H9 (cell line): ENCODE measurements around the gene RAP1B. TPM values are rescaled to one million over a fixed set of nuclear protein-coding genes. Genes with fewer than 3 reads are reported as not detected.

Source experiments
- DNase-seq: peaks from one replicate; pipeline ENCODE4 v3.0.0-alpha.2; 2017
- H2AFZ ChIP-seq: one replicate; pipeline ENCODE4 v1.6.1; 2013; ENCODE audit warnings: mild to moderate bottlenecking, low read length, control low read depth, moderate library complexity
- H2AK5ac ChIP-seq: 2 replicates; pipeline ENCODE4 v1.6.1; 2013; ENCODE audit warnings: low read length, control low read depth, mixed read lengths; ENCODE audit not compliant: insufficient read length
- H2BK120ac ChIP-seq: one replicate; pipeline ENCODE4 v1.6.1; 2013; ENCODE audit warnings: low read depth, mild to moderate bottlenecking, low read length, control low read depth, inconsistent platforms; ENCODE audit not compliant: poor library complexity, severe bottlenecking
- H2BK12ac ChIP-seq: 2 replicates; pipeline ENCODE4 v1.6.1; 2013; ENCODE audit warnings: low read length, control low read depth, mixed read lengths, low read depth; ENCODE audit not compliant: insufficient read length
- H2BK15ac ChIP-seq: 2 replicates; pipeline ENCODE4 v1.6.1; 2013; ENCODE audit warnings: low read depth, low read length, control low read depth
- H2BK20ac ChIP-seq: one replicate; pipeline ENCODE4 v1.6.1; 2013; ENCODE audit warnings: low read depth, mild to moderate bottlenecking, low read length, control low read depth, inconsistent platforms; ENCODE audit not compliant: poor library complexity, severe bottlenecking
- H2BK5ac ChIP-seq: 2 replicates; pipeline ENCODE4 v1.6.1; 2013; ENCODE audit warnings: low read length, control low read depth, mixed read lengths; ENCODE audit not compliant: insufficient read length
- H3K14ac ChIP-seq: 2 replicates; pipeline ENCODE4 v1.6.1; 2013; ENCODE audit warnings: low read length, control low read depth; ENCODE audit not compliant: insufficient read depth
- H3K18ac ChIP-seq: 2 replicates; pipeline ENCODE4 v1.6.1; 2013; ENCODE audit warnings: low read depth, mild to moderate bottlenecking, mixed read lengths, low read length, control low read depth; ENCODE audit not compliant: insufficient read length
- H3K23ac ChIP-seq: 2 replicates; pipeline ENCODE4 v1.6.1; 2013; ENCODE audit warnings: low read length, control low read depth, mixed read lengths, low read depth; ENCODE audit not compliant: insufficient read length
- H3K23me2 ChIP-seq: 2 replicates; pipeline ENCODE4 v1.6.1; 2013; ENCODE audit warnings: low read depth, mild to moderate bottlenecking, mixed read lengths, low read length, control low read depth; ENCODE audit not compliant: insufficient read length, poor library complexity, severe bottlenecking
- H3K27ac ChIP-seq: 2 replicates; pipeline ENCODE4 v1.5.1; 2013; ENCODE audit warnings: low read length, control low read depth, mixed read lengths, low read depth; ENCODE audit not compliant: insufficient read length
- H3K27me3 ChIP-seq: 2 replicates; pipeline ENCODE4 v1.6.1; 2013; ENCODE audit warnings: low read length, control low read depth, inconsistent platforms; ENCODE audit not compliant: insufficient read depth
- H3K4ac ChIP-seq: 2 replicates; pipeline ENCODE4 v1.6.1; 2013; ENCODE audit warnings: low read depth, mild to moderate bottlenecking, control low read depth, inconsistent platforms, low read length, moderate library complexity
- H3K4me1 ChIP-seq: 2 replicates; pipeline ENCODE4 v1.6.1; 2013; ENCODE audit warnings: low read length, control low read depth, inconsistent platforms; ENCODE audit not compliant: insufficient read depth
- H3K4me2 ChIP-seq: 2 replicates; pipeline ENCODE4 v1.6.1; 2013; ENCODE audit warnings: low read length, control low read depth, mixed read lengths; ENCODE audit not compliant: insufficient read length, insufficient read depth
- H3K56ac ChIP-seq: 2 replicates; pipeline ENCODE4 v1.6.1; 2013; ENCODE audit warnings: low read depth, mild to moderate bottlenecking, mixed read lengths, low read length, control low read depth; ENCODE audit not compliant: insufficient read length
- H3K79me1 ChIP-seq: 2 replicates; pipeline ENCODE4 v1.6.1; 2013; ENCODE audit warnings: low read depth, mild to moderate bottlenecking, moderate library complexity, low read length, control low read depth, inconsistent platforms; ENCODE audit not compliant: insufficient read depth, poor library complexity, severe bottlenecking
- H3K79me2 ChIP-seq: 2 replicates; pipeline ENCODE4 v1.6.1; 2013; ENCODE audit warnings: low read length, control low read depth, inconsistent platforms; ENCODE audit not compliant: insufficient read depth
- H3K9ac ChIP-seq: 2 replicates; pipeline ENCODE4 v1.6.1; 2013; ENCODE audit warnings: low read length, control low read depth, mixed read lengths; ENCODE audit not compliant: insufficient read length; ENCODE audit errors: extremely low read depth
- H3K9me3 ChIP-seq: one replicate; pipeline ENCODE4 v1.6.1; 2013; ENCODE audit warnings: low read depth, low read length, inconsistent platforms; ENCODE audit not compliant: control insufficient read depth
- H3T11ph ChIP-seq: one replicate; pipeline ENCODE4 v1.6.1; 2013; ENCODE audit warnings: mild to moderate bottlenecking, low read length, control low read depth, inconsistent platforms
- H4K20me1 ChIP-seq: one replicate; pipeline ENCODE4 v1.6.1; 2013; ENCODE audit not compliant: control insufficient read depth, insufficient read length, insufficient read depth
- H4K5ac ChIP-seq: 2 replicates; pipeline ENCODE4 v1.6.1; 2013; ENCODE audit warnings: low read depth, mild to moderate bottlenecking, mixed read lengths, low read length, control low read depth; ENCODE audit not compliant: insufficient read length
- H4K8ac ChIP-seq: replicated peaks from 2 replicates; pipeline ENCODE4 v1.6.1; 2013; ENCODE audit warnings: low read length, control low read depth, mixed read lengths, low read depth; ENCODE audit not compliant: insufficient read length
- H4K91ac ChIP-seq: 2 replicates; pipeline ENCODE4 v1.6.1; 2013; ENCODE audit warnings: low read depth, mild to moderate bottlenecking, moderate library complexity, mixed read lengths, low read length, control low read depth; ENCODE audit not compliant: insufficient read length
- H3K27ac Mint-ChIP-seq, 3 experiments: 2 replicates in 2 of 3; 3 replicates in 1 of 3; pipeline ENCODE4 v1.8.0; 2020 to 2021; ENCODE audit warnings: mixed read lengths in 3 of 3, mild to moderate bottlenecking in 1 of 3, moderate library complexity in 1 of 3
- H3K27me3 Mint-ChIP-seq: 2 replicates; pipeline ENCODE4 v1.8.0; 2021; ENCODE audit warnings: low read depth, mild to moderate bottlenecking, moderate library complexity, mixed read lengths
- H3K36me3 Mint-ChIP-seq, 3 experiments: 2 replicates in 2 of 3; 3 replicates in 1 of 3; pipeline ENCODE4 v1.8.0; 2020 to 2021; ENCODE audit warnings: low read depth in 3 of 3, mixed read lengths in 3 of 3; ENCODE audit not compliant: insufficient read depth in 1 of 3
- H3K4me1 Mint-ChIP-seq, 2 experiments: 2 replicates each; pipeline ENCODE4 v1.8.0; 2020; ENCODE audit warnings: mixed read lengths in 2 of 2
- H3K4me3 Mint-ChIP-seq, 2 experiments: 2 replicates in 1 of 2; 3 replicates in 1 of 2; pipeline ENCODE4 v1.8.0; 2020 to 2021; ENCODE audit warnings: mild to moderate bottlenecking in 2 of 2, mixed read lengths in 2 of 2, moderate library complexity in 1 of 2
- H3K9me3 Mint-ChIP-seq, 2 experiments: 2 replicates in 1 of 2; 3 replicates in 1 of 2; pipeline ENCODE4 v1.8.0; 2020; ENCODE audit warnings: mild to moderate bottlenecking in 2 of 2, mixed read lengths in 2 of 2, moderate library complexity in 1 of 2
- CTCF ChIP-seq: fragments of 200-600 bp; sonication (generic); conservative IDR thresholded peaks from 3 replicates; pipeline ENCODE4 v1.8.0; 2021; ENCODE audit warnings: antibody characterized with exemption, mild to moderate bottlenecking
- WGBS: extraction: QIAGEN DNeasy Blood & Tissue Kit; methylation state at CpG from one replicate; pipeline ENCODE4 v1.1.7; 2013; ENCODE audit warnings: missing lambda C conversion rate, low lambda C conversion rate, mixed read lengths; ENCODE audit not compliant: insufficient read length; ENCODE audit errors: extremely low coverage; 5-methylcytosine and 5-hydroxymethylcytosine counted together
- total RNA-seq: library from RNA; stranded (reverse); gene quantifications from 2 replicates; pipeline ENCODE4 v1.2.1, GENCODE V29; 2021

The RAP1B gene
- total RNA-seq, 1 experiment from 2014 or later: 97.7 TPM

GRCh38 chr12:68581926-68582325 is 28.8 kb upstream of the RAP1B start:
- Histone ChIP-seq H3K79me2 (no peaks in the 10 kb centered on the region), H3K14ac (no peak overlapping the region), H3K27ac (no peak overlapping the region), H3K79me1 (no peaks in the 10 kb centered on the region), H3K23ac (no peak overlapping the region), H4K8ac (no peak overlapping the region), H3T11ph (no peak overlapping the region), H3K9ac (no peak overlapping the region), H3K4me2 (no peak overlapping the region), H2BK120ac (no peak overlapping the region), H2AFZ (no peak overlapping the region), H2BK15ac (no peak overlapping the region), H3K27me3 (no peaks in the 10 kb centered on the region), H2BK20ac (no peak overlapping the region), H3K4me1 (0 out of 2 replicates have a peak, but pooled peaks cover 3% of the 10 kb centered on the region), H4K91ac (no peak overlapping the region), H3K18ac (no peak overlapping the region), H4K20me1 (no peaks in the 10 kb centered on the region), H2BK5ac (no peak overlapping the region), H3K23me2 (no peaks in the 10 kb centered on the region), H3K9me3 (no peaks in the 10 kb centered on the region), H2BK12ac (no peak overlapping the region), H2AK5ac (no peak overlapping the region), H3K56ac (no peak overlapping the region), H3K4ac (no peak overlapping the region), H4K5ac (no peak overlapping the region)
- Mint-ChIP-seq H3K9me3 (no peaks in the 10 kb centered on the region; a peak in 1 of 5 replicates), H3K4me1 (peaks cover 5 to 9% of the 10 kb centered on the region in 2 experiments), H3K36me3 (no peaks in the 10 kb centered on the region), H3K27me3 (no peaks in the 10 kb centered on the region), H3K27ac (no peak overlapping the region), H3K4me3 (no peak overlapping the region)
- TF ChIP-seq CTCF: no peak
- no CpG with 5 or more reads among the region's 4 CpGs for WGBS
- no peak for DNase-seq
